DMS53 treated with DMSO at 0.1 percent for 48 hours (cell line): ENCODE results near the gene LRP2BP.
"Not testable (repeated sequence)": the region's sequence is repeated elsewhere in the genome, so short reads cannot be mapped to it uniquely, and the experiment has no call there.

ENCODE experiments used
- DNase-seq: peaks from one replicate; lab custom pipeline; 2025; ENCODE audit not compliant: unreplicated experiment; lab: John Stamatoyannopoulos, UW

Gene LRP2BP

DNA sequence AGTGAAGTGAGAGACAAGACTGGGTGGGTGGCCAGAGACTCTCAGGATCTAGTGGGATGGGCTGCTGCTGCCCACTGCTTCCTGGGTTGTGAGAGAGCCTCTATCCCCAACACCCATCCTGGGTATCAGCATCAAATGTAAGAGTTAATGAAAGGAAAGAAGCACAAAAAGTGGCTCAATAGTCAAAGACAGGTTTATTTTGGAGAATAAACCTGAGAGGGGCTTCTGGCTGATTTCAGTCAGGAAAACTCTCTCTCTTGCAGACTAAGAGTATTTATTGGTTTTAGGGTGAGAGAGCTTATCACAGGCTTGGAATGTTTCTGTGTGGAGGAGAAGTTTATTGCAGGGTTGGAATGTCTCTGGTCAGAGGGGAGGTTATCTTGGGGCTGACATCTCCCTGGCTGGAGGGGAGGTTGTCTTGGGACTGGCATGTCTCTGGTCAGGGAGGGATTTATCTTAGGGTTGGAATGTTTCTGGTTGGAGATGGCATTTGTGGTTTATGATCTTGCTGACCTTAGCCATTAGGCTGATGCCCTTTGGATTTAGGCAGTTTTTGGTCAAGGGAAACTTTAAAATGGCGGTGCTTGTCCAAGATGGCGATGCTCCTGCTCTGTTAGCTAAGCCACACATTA lies 65.7 kb downstream of the LRP2BP start:
- not testable (repeated sequence) for DNase-seq

DNA sequence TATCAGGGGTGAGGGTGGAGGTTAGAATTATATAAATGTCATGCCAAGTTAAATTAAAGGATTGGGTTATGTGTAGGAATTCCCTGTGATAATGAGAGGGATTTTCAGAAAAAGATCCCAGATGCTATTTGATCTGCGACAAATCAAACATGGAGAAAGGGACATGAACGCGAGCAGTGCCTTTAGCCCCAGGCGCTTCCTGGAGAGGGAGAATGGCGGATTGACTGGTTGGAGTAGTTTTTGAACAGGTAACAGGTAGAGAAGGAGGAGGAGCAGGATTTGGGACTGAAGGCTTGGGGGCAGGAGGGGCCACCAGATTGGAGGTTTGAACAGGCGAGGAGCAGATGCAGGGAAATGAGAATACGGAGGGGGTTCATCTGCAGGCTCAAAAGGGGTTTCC lies 67.1 kb downstream of the LRP2BP start:
- no peak for DNase-seq

DNA sequence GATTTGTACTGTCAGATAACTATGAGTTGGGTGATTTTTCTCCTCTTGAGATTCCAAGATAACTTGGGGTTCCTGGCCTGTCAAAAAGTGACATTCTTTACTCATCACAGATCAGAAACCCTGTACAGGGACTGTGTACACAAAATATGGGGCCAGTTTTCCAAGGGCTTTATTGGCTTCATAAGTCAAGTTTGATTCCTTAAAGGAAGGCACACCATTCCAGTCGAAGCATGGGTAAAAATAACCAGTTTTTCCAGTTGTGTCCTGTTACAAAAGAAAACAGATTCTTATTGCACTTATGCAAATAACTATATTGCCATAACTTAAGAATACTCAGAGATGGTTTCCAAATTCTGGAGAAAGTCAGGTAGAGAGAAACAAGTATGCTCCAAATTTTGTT lies 70.0 kb downstream of the LRP2BP start:
- DNase-seq, result not testable (repeated sequence)

DNA sequence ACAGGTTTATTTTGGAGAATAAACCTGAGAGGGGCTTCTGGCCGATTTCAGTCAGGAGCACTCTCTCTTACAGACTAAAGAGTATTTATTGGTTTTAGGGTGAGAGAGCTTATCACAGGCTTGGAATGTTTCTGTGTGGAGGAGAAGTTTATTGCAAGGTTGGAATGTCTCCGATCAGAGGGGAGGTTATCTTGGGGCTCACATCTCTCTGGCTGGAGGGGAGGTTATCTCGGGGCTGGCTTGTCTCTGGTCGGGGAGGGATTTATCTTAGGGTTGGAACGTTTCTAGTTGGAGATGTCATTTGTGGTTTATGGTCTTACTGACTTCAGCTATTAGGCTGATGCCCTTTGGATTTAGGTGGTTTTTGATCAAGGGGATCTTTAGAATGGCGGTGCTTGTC lies 71.4 kb downstream of the LRP2BP start:
- DNase-seq, result not testable (repeated sequence)

DNA sequence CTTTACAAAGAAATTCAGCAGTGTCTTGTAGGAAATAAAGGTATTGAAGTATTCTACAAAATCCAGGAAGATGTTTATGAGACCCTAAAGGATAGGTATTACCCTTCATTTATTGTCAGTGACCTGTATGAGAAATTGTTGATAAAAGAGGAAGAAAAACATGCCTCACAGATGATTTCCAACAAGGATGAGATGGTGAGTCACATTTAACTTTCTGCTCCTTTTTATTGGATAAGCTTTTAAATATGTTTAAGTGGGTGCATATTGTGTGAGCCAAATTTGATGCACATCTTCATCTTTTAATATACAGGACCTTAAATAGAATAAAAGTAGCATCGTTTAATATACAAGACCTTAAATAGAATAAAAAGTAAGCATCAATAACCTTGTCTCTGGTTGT lies 72.1 kb downstream of the LRP2BP start:
- DNase-seq, result no peak

DNA sequence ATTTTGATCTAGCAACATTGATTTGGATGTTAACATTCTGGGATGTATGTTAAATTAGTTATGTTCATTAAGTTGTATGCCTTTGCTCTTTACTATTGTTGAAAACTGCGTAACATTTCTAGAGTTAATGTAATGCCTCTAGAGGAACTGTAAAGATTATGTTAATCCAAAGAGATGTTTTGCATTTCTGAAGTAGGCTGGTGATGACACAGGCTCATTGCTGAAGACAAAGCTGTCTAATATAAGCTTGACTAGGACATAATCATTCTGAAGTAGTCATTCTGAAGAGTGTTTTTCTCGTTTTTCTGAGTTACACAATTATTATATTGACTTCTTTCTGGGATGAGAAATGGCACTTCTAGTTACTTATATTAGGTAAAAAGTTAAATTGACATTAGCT lies 72.9 kb downstream of the LRP2BP start:
- no peak for DNase-seq

DNA sequence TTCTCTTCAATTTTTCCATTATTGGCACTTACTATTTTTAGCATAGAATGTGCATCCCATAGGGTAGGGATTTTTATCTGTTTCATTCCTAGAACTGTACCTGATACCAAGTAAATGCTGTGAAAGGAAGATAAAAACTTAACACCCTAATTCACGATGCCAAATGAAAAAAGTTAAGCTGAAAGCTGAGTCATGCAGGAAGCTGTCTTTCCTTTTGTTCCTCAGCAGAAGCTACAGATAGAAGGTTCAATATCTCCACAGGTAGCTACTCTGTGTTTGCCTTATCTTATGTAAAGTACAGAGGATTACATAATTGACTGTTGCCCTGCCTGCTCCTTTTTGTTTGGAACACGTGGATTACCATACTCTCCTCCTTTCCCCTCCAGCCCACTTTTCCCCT lies 77.0 kb downstream of the LRP2BP start:
- DNase-seq, result peak; percentile 61

DNA sequence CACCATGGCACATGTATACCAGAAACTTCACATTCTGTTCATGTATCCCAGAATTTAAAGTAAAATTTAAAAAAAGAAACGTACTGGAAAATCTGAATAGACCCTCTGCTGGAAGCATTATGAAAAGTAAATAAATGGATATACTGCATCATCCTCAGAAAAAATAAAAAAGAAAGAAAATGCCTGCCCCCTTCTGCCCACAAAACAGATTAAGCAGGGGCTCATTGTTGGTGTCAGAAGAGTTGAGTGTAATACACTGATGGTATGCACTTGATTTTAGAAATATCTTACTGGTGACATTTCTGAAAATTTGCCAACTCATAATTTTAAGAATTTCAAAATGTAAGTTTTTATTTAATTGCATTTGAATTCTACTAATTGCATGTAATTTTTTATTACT lies 77.8 kb downstream of the LRP2BP start:
- DNase-seq, result no peak

DNA sequence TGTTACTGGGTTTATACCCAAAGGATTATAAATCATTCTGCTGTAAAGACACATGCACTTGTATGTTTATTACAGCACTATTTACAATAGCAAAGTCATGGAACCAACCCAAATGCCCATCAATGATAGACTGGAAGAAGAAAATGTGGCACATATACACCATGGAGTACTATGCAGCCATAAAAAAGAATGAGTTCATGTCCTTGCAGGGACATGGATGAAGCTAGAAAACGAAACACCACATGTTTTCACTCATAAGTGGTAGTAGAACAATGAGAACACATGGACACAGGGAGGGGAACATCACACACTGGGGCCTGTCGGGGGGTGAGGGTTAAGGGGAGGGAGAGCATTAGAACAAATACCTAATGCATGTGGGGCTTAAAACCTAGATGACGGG lies 78.3 kb downstream of the LRP2BP start:
- not testable (repeated sequence) for DNase-seq
